Mammary epithelial cell (primary cell): ENCODE results near the gene KCNMA1.

Experiments
- CTCF ChIP-seq, 2 donors: IDR thresholded peaks in 1 of 2; conservative IDR thresholded peaks in 1 of 2; 2 replicates each; pipeline ENCODE4 v1.5.1; 2011 to 2012; ENCODE audit warnings: inconsistent platforms in 2 of 2, low read length in 2 of 2, mild to moderate bottlenecking in 2 of 2, control low read depth in 1 of 2, low read depth in 1 of 2; ENCODE audit not compliant: insufficient read depth in 1 of 2; ENCODE audit errors: extremely low read depth in 1 of 2
- EZH2 ChIP-seq: IDR thresholded peaks from 2 replicates; pipeline ENCODE4 v1.6.1; 2012; ENCODE audit warnings: low read length, inconsistent platforms, borderline replicate concordance

GRCh38 chr10:77386365-77386764 lies 251.2 kb downstream of the KCNMA1 start:
- no peak for TF ChIP-seq CTCF (conservative IDR thresholded peaks at IDR 0.05 in 1 of 2, IDR thresholded peaks at IDR 0.05 in 1 of 2; ENCODE audit: extremely low read depth in 1 of 2, insufficient read depth in 1 of 2, low read depth in 1 of 2, low read length in 2 of 2)
- TF ChIP-seq EZH2, result no peak
